HG03342 (cell line): ENCODE results near the gene PRKAR1B.
A peak's percentile ranks its signal among the peaks of the same experiment; 100 is the strongest.

Experiments
- ATAC-seq: cut with Tn5 transposase; IDR thresholded peaks from one replicate; pipeline ENCODE4 v1.9.1; 2021; ENCODE audit warnings: mild to moderate bottlenecking, moderate library complexity; ENCODE audit not compliant: unreplicated experiment

The PRKAR1B gene

GRCh38 chr7:608361-608760 lies 118.7 kb downstream of the PRKAR1B start:
- ATAC-seq: no peak

- ATAC-seq: no peak
These were observed 119.1 kb downstream of the PRKAR1B start for GRCh38 chr7:607938-608337.

- ATAC-seq: no peak
These were observed 121.2 kb downstream of the PRKAR1B start for GRCh38 chr7:605661-606450.

- ATAC-seq: no peak
These were observed 122.1 kb downstream of the PRKAR1B start for GRCh38 chr7:604884-605531.

- peak; percentile 67 for ATAC-seq
These were observed 122.8 kb downstream of the PRKAR1B start for GRCh38 chr7:604001-604883.

- no peak for ATAC-seq
These were observed 123.7 kb downstream of the PRKAR1B start for GRCh38 chr7:603152-603951.

- peak; percentile 21 for ATAC-seq
These were observed 124.5 kb downstream of the PRKAR1B start for GRCh38 chr7:602341-603141.

- peak; percentile 47 for ATAC-seq
These were observed 125.3 kb downstream of the PRKAR1B start for GRCh38 chr7:601595-602340.

GRCh38 chr7:601036-601594 lies 126.0 kb downstream of the PRKAR1B start:
- no peak for ATAC-seq

GRCh38 chr7:600149-601035 lies 126.7 kb downstream of the PRKAR1B start:
- ATAC-seq: no peak

GRCh38 chr7:598899-599298 lies 128.2 kb downstream of the PRKAR1B start:
- no peak for ATAC-seq

- no peak for ATAC-seq
These were observed 129.5 kb downstream of the PRKAR1B start for GRCh38 chr7:597348-598178.

- no peak for ATAC-seq
These were observed 130.3 kb downstream of the PRKAR1B start for GRCh38 chr7:596819-597182.

GRCh38 chr7:596071-596818 lies 130.8 kb downstream of the PRKAR1B start:
- ATAC-seq: no peak

GRCh38 chr7:595621-596010 lies 131.5 kb downstream of the PRKAR1B start:
- ATAC-seq: no peak

GRCh38 chr7:594920-595620 lies 132.0 kb downstream of the PRKAR1B start:
- no peak for ATAC-seq
